PC-9 (cell line): ENCODE data around the gene SGO1.

ENCODE experiments used
- EZH2 ChIP-seq: fragments of 200-600 bp; sonication (generic); IDR thresholded peaks from 2 replicates; pipeline ENCODE4 v1.8.0; 2017; ENCODE audit warnings: antibody characterized with exemption, low read depth
- TF ChIP-seq, protein P1 (sequence below): fragments of 200-600 bp; sonication (generic); conservative IDR thresholded peaks from 2 replicates; pipeline ENCODE4 v1.6.1; 2017; ENCODE audit warnings: mixed run types, antibody characterized with exemption, mild to moderate bottlenecking, moderate library complexity

DNA sequence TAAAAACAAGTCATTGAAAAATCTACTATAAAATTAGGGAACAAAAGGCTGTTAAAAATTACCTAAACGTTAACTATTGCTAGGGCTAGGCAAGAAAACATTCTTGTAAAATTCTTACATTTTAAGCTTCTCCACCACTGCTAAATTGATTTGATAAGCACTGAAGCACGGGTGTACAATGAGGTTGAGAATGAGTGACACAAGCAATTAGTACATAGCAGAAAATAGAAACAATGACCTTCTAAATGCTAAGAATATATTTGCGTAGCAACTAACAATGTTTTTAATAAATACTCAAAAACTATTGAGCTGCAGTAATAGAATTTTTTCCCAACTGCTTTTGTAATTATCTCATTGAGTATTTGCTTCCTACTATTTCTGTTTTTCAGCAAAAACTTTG lies 4.7 kb downstream of the SGO1 start:
- TF ChIP-seq, protein P1, sequence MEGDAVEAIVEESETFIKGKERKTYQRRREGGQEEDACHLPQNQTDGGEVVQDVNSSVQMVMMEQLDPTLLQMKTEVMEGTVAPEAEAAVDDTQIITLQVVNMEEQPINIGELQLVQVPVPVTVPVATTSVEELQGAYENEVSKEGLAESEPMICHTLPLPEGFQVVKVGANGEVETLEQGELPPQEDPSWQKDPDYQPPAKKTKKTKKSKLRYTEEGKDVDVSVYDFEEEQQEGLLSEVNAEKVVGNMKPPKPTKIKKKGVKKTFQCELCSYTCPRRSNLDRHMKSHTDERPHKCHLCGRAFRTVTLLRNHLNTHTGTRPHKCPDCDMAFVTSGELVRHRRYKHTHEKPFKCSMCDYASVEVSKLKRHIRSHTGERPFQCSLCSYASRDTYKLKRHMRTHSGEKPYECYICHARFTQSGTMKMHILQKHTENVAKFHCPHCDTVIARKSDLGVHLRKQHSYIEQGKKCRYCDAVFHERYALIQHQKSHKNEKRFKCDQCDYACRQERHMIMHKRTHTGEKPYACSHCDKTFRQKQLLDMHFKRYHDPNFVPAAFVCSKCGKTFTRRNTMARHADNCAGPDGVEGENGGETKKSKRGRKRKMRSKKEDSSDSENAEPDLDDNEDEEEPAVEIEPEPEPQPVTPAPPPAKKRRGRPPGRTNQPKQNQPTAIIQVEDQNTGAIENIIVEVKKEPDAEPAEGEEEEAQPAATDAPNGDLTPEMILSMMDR = no peak
- no peak for TF ChIP-seq EZH2
